Endodermal cell (in vitro differentiated cells): ENCODE measurements around the gene TM4SF4. TPM values are rescaled to one million over a fixed set of nuclear protein-coding genes. Genes with fewer than 3 reads are reported as not detected.
A peak's percentile ranks its signal among the peaks of the same experiment; 100 is the strongest.

Source experiments
- DNase-seq: peaks from one replicate; pipeline ENCODE4 v3.0.0-alpha.2; 2017
- H3K27ac ChIP-seq: 2 replicates; pipeline ENCODE4 v1.5.1; 2013; ENCODE audit warnings: mild to moderate bottlenecking, low read depth, low read length, moderate library complexity
- H3K27me3 ChIP-seq: 2 replicates; pipeline ENCODE4 v1.6.1; 2013; ENCODE audit warnings: mild to moderate bottlenecking, low read length, moderate library complexity; ENCODE audit not compliant: insufficient read depth, control insufficient read depth, poor library complexity, severe bottlenecking
- H3K36me3 ChIP-seq: 2 replicates; pipeline ENCODE4 v1.7.0; 2013; ENCODE audit warnings: mild to moderate bottlenecking, low read length, moderate library complexity; ENCODE audit not compliant: control insufficient read depth, insufficient read depth
- H3K4me1 ChIP-seq: one replicate; pipeline ENCODE4 v1.7.0; 2013; ENCODE audit warnings: low read length; ENCODE audit not compliant: control insufficient read depth, insufficient read depth
- H3K4me3 ChIP-seq: 2 replicates; pipeline ENCODE4 v1.5.1; 2013; ENCODE audit warnings: mild to moderate bottlenecking, low read length, moderate library complexity
- H3K9ac ChIP-seq: 2 replicates; pipeline ENCODE4 v1.6.1; 2013; ENCODE audit warnings: mild to moderate bottlenecking, low read length, moderate library complexity; ENCODE audit not compliant: poor library complexity, severe bottlenecking; ENCODE audit errors: extremely low read depth
- H3K9me3 ChIP-seq: 2 replicates; pipeline ENCODE4 v1.6.1; 2013; ENCODE audit warnings: mild to moderate bottlenecking, low read length, moderate library complexity; ENCODE audit not compliant: control insufficient read depth
- H3K27ac Mint-ChIP-seq: 2 replicates; pipeline ENCODE4 v1.8.0; 2020; ENCODE audit warnings: mixed read lengths
- H3K27me3 Mint-ChIP-seq: 2 replicates; pipeline ENCODE4 v1.8.0; 2021; ENCODE audit warnings: mild to moderate bottlenecking, mixed read lengths; ENCODE audit not compliant: insufficient read depth
- H3K36me3 Mint-ChIP-seq: 2 replicates; pipeline ENCODE4 v1.8.0; 2020; ENCODE audit warnings: low read depth, mixed read lengths
- H3K4me1 Mint-ChIP-seq: 2 replicates; pipeline ENCODE4 v1.8.0; 2020; ENCODE audit warnings: mixed read lengths
- H3K4me3 Mint-ChIP-seq: 2 replicates; pipeline ENCODE4 v1.8.0; 2020; ENCODE audit warnings: mild to moderate bottlenecking, moderate library complexity, mixed read lengths
- H3K9me3 Mint-ChIP-seq: 2 replicates; pipeline ENCODE4 v1.8.0; 2020; ENCODE audit warnings: mild to moderate bottlenecking, mixed read lengths
- WGBS, 2 experiments: methylation state at CpG; one replicate each; pipeline versions ENCODE4 v1.1.5 to v1.1.7; 2013; ENCODE audit warnings: missing lambda C conversion rate in 2 of 2, mixed read lengths in 1 of 2; ENCODE audit not compliant: insufficient coverage in 1 of 2, insufficient read length in 1 of 2; 5-methylcytosine and 5-hydroxymethylcytosine counted together
- total RNA-seq, 2 donors: library from RNA; stranded (reverse); fragmentation: NEBNext Ultra II Directional in 1 of 2; extraction: Animal tissue kit (Norgen Biotek cat#: 25700) in 1 of 2; gene quantifications; 2 replicates in 1 of 2; 3 replicates in 1 of 2; pipeline ENCODE4 v1.2.1, GENCODE V29; 2021
- TF ChIP-seq, protein P1 (sequence below): fragments of 200-600 bp; sonication (generic); conservative IDR thresholded peaks from 2 replicates; pipeline ENCODE4 v1.5.0; 2021; ENCODE audit warnings: antibody characterized with exemption, mild to moderate bottlenecking

The TM4SF4 gene
- total RNA-seq, 2 donors from 2014 or later, result not detected

DNA sequence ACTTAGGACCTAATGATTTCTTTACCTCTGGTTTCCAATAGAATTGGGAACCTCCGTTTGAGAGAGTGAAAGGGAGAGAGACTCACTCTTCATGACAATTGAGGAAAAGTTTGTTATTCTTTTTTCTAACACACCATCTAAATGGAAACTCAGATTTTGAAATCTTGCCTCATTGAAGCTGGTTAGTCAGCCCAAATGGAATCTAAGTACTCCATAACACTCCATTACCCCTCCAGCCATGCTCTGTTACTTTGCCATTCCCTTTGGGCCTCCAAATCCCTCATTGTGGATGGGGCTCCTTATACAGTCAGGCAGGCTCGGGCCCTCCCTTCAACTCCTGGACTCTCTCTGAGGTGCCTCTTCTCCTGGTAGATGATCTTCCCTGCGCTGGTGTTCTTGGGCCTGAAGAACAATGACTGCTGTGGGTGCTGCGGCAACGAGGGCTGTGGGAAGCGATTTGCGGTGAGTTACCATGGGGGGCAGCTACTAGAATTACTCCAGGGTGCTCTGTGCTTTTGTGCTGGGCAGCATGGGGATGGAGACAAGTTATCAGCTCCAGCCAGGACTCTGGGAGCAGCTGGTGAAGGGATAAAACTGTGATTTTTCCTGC, 1.1 kb downstream of the TM4SF4 start:
- Histone ChIP-seq H3K4me3 (no peak overlapping the region), H3K9ac (no peak overlapping the region), H3K27me3 (no peaks in the 10 kb centered on the region), H3K36me3 (no peaks in the 10 kb centered on the region), H3K27ac (no peak overlapping the region), H3K9me3 (no peaks in the 10 kb centered on the region), H3K4me1 (no peaks in the 10 kb centered on the region)
- Mint-ChIP-seq H3K27ac (no peak overlapping the region), H3K36me3 (no peaks in the 10 kb centered on the region), H3K27me3 (no peaks in the 10 kb centered on the region), H3K4me1 (peaks cover 11% of the 10 kb centered on the region), H3K9me3 (no peaks in the 10 kb centered on the region), H3K4me3 (no peak overlapping the region)
- TF ChIP-seq, protein P1, sequence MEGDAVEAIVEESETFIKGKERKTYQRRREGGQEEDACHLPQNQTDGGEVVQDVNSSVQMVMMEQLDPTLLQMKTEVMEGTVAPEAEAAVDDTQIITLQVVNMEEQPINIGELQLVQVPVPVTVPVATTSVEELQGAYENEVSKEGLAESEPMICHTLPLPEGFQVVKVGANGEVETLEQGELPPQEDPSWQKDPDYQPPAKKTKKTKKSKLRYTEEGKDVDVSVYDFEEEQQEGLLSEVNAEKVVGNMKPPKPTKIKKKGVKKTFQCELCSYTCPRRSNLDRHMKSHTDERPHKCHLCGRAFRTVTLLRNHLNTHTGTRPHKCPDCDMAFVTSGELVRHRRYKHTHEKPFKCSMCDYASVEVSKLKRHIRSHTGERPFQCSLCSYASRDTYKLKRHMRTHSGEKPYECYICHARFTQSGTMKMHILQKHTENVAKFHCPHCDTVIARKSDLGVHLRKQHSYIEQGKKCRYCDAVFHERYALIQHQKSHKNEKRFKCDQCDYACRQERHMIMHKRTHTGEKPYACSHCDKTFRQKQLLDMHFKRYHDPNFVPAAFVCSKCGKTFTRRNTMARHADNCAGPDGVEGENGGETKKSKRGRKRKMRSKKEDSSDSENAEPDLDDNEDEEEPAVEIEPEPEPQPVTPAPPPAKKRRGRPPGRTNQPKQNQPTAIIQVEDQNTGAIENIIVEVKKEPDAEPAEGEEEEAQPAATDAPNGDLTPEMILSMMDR, result no peak
- 87 to 95% methylated on average over 5 to 7 of the region's 7 CpGs for WGBS, 2 experiments
- DNase-seq, result no peak

DNA sequence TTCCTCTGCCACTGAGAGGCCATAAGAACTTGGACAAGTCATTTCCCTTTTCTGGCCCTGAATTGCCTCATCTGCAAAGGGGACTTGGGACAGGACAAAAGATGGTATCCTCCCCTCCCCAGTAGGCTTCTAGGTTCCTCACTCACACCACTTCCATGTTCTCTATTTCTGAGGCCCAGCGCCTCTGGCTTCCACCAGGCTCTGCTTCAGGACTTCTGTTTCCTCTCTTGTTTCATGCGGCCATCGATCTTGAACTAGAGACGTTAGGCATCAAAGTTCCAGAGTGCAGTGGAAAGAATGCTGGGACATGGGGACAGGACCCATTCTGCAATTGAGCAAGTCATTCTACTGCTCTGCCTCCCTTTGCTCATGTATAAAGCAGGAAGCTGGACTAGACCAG, 1.7 kb downstream of the TM4SF4 start:
- 97 to 100% methylated on average over 4 of the region's 4 CpGs for WGBS, 2 experiments
- Mint-ChIP-seq H3K27ac (no peak overlapping the region), H3K36me3 (no peaks in the 10 kb centered on the region), H3K4me3 (no peak overlapping the region), H3K9me3 (no peaks in the 10 kb centered on the region), H3K27me3 (no peaks in the 10 kb centered on the region), H3K4me1 (peaks cover 11% of the 10 kb centered on the region)
- H3K4me1 ChIP-seq, result no peaks in the 10 kb centered on the region
- no peak overlapping the region for H3K9ac ChIP-seq
- no peaks in the 10 kb centered on the region for H3K27me3 ChIP-seq
- no peak for DNase-seq
- H3K27ac ChIP-seq, result no peak overlapping the region
- TF ChIP-seq, protein P1, result no peak
- no peaks in the 10 kb centered on the region for H3K9me3 ChIP-seq
- no peak overlapping the region for H3K4me3 ChIP-seq
- no peaks in the 10 kb centered on the region for H3K36me3 ChIP-seq

GRCh38 chr3:149479621-149480325, 5.3 kb downstream of the TM4SF4 start:
- no peak overlapping the region for H3K9ac ChIP-seq
- WGBS, 2 experiments, result 88 to 90% methylated on average over 12 to 14 of the region's 14 CpGs
- no peaks in the 10 kb centered on the region for H3K4me1 ChIP-seq
- no peak for DNase-seq
- H3K27me3 ChIP-seq, result no peaks in the 10 kb centered on the region
- no peaks in the 10 kb centered on the region for H3K9me3 Mint-ChIP-seq
- no peaks in the 10 kb centered on the region for H3K27me3 Mint-ChIP-seq
- no peak overlapping the region for H3K27ac ChIP-seq
- H3K36me3 ChIP-seq, result no peaks in the 10 kb centered on the region
- H3K27ac Mint-ChIP-seq, result peak overlapping the region; percentile 19
- TF ChIP-seq, protein P1, result peak; percentile 28
- no peaks in the 10 kb centered on the region for H3K36me3 Mint-ChIP-seq
- H3K4me3 ChIP-seq, result no peak overlapping the region
- no peaks in the 10 kb centered on the region for H3K9me3 ChIP-seq
- peaks cover 8% of the 10 kb centered on the region for H3K4me1 Mint-ChIP-seq
- H3K4me3 Mint-ChIP-seq, result no peak overlapping the region
